Osteocyte (in vitro differentiated cells): ENCODE results near the gene VPS13A. TPM values are rescaled to one million over a fixed set of nuclear protein-coding genes. Genes with fewer than 3 reads are reported as not detected.

Experiments
- DNase-seq: peaks from one replicate; pipeline ENCODE4 v3.0.0; 2021; ENCODE audit warnings: mixed read lengths; ENCODE audit not compliant: unreplicated experiment; ENCODE audit errors: extremely low spot score
- H3K27ac Mint-ChIP-seq: one replicate; pipeline ENCODE4 v1.8.0; 2021; ENCODE audit warnings: mild to moderate bottlenecking, mixed read lengths; ENCODE audit not compliant: unreplicated experiment
- H3K27me3 Mint-ChIP-seq: one replicate; pipeline ENCODE4 v1.8.0; 2021; ENCODE audit warnings: mixed read lengths; ENCODE audit not compliant: unreplicated experiment
- H3K36me3 Mint-ChIP-seq: one replicate; pipeline ENCODE4 v1.8.0; 2021; ENCODE audit warnings: mixed read lengths; ENCODE audit not compliant: unreplicated experiment
- H3K4me1 Mint-ChIP-seq: one replicate; pipeline ENCODE4 v1.8.0; 2021; ENCODE audit warnings: mixed read lengths; ENCODE audit not compliant: unreplicated experiment
- H3K4me3 Mint-ChIP-seq: one replicate; pipeline ENCODE4 v1.8.0; 2021; ENCODE audit warnings: mild to moderate bottlenecking, moderate library complexity, mixed read lengths; ENCODE audit not compliant: unreplicated experiment
- H3K9me3 Mint-ChIP-seq: one replicate; pipeline ENCODE4 v1.8.0; 2021; ENCODE audit warnings: mixed read lengths; ENCODE audit not compliant: unreplicated experiment
- CTCF ChIP-seq: fragments of 200-600 bp; sonication (generic); IDR thresholded peaks from 2 replicates; pipeline ENCODE4 v1.5.0; 2021; ENCODE audit warnings: antibody characterized with exemption, mild to moderate bottlenecking, moderate library complexity
- total RNA-seq: library from RNA; stranded (reverse); gene quantifications from 2 replicates; pipeline ENCODE4 v1.2.1, GENCODE V29; 2021

Gene VPS13A
- total RNA-seq, 1 donor from 2014 or later: 31.4 TPM

GRCh38 chr9:77432053-77432452, 254.7 kb downstream of the VPS13A start:
- TF ChIP-seq CTCF: no peak
- H3K27me3 Mint-ChIP-seq: peaks cover 15% of the 10 kb centered on the region
- no peak overlapping the region for H3K27ac Mint-ChIP-seq
- H3K4me3 Mint-ChIP-seq: no peak overlapping the region
- H3K36me3 Mint-ChIP-seq: no peaks in the 10 kb centered on the region
- H3K9me3 Mint-ChIP-seq: no peaks in the 10 kb centered on the region
- H3K4me1 Mint-ChIP-seq: peaks cover 4% of the 10 kb centered on the region
- DNase-seq: peak; percentile 72

GRCh38 chr9:77433675-77434445, 256.5 kb downstream of the VPS13A start:
- peak; percentile 83 for DNase-seq
- H3K36me3 Mint-ChIP-seq: no peaks in the 10 kb centered on the region
- peak; percentile 100 for TF ChIP-seq CTCF
- no peak overlapping the region for H3K4me3 Mint-ChIP-seq
- peaks cover 21% of the 10 kb centered on the region for H3K27me3 Mint-ChIP-seq
- peaks cover 6% of the 10 kb centered on the region for H3K4me1 Mint-ChIP-seq
- H3K9me3 Mint-ChIP-seq: no peaks in the 10 kb centered on the region
- H3K27ac Mint-ChIP-seq: no peak overlapping the region

GRCh38 chr9:77435277-77435676, 257.9 kb downstream of the VPS13A start:
- Mint-ChIP-seq H3K4me1 (peaks cover 18% of the 10 kb centered on the region), H3K9me3 (no peaks in the 10 kb centered on the region), H3K36me3 (no peaks in the 10 kb centered on the region), H3K27me3 (peaks cover 21% of the 10 kb centered on the region), H3K27ac (no peak overlapping the region), H3K4me3 (no peak overlapping the region)
- no peak for TF ChIP-seq CTCF
- no peak for DNase-seq

- Mint-ChIP-seq H3K4me1 (peaks cover 20% of the 10 kb centered on the region), H3K27ac (no peak overlapping the region), H3K27me3 (peaks cover 21% of the 10 kb centered on the region), H3K4me3 (no peak overlapping the region), H3K9me3 (no peaks in the 10 kb centered on the region), H3K36me3 (no peaks in the 10 kb centered on the region)
- no peak for DNase-seq
- TF ChIP-seq CTCF: no peak
Observed at GRCh38 chr9:77435688-77436087, 258.4 kb downstream of the VPS13A start.

GRCh38 chr9:77438653-77439052, 261.3 kb downstream of the VPS13A start:
- Mint-ChIP-seq H3K27me3 (peaks cover 30% of the 10 kb centered on the region), H3K27ac (no peak overlapping the region), H3K4me1 (peaks cover 26% of the 10 kb centered on the region), H3K4me3 (no peak overlapping the region), H3K36me3 (no peaks in the 10 kb centered on the region), H3K9me3 (no peaks in the 10 kb centered on the region)
- TF ChIP-seq CTCF: no peak
- DNase-seq: no peak
